Left renal cortex interstitium (tissue), 4 donors: ENCODE measurements around the gene LSAMP. TPM values are rescaled to one million over a fixed set of nuclear protein-coding genes. Genes with fewer than 3 reads are reported as not detected.
A peak's percentile ranks its signal among the peaks of the same experiment; 100 is the strongest.

Experiments used
- DNase-seq, 4 donors: peaks; one replicate each; pipeline ENCODE4 v3.0.0-alpha.2; 2013; ENCODE audit warnings: low read depth in 4 of 4, low spot score in 2 of 4, missing footprints in 1 of 4
- polyA plus RNA-seq, 4 donors: library from polyadenylated mRNA; unstranded; fragments of 120-200 nt; gene quantifications; one replicate each; pipeline ENCODE4 v1.2.1, GENCODE V29; 2013; ENCODE audit not compliant: insufficient read length in 4 of 4

The LSAMP gene
- polyA plus RNA-seq, 4 donors, result 11.7 to 15.4 (median 14.3) TPM

GRCh38 chr3:116181159-116181558 lies 264.1 kb downstream of the LSAMP start:
- no peak for DNase-seq

DNA sequence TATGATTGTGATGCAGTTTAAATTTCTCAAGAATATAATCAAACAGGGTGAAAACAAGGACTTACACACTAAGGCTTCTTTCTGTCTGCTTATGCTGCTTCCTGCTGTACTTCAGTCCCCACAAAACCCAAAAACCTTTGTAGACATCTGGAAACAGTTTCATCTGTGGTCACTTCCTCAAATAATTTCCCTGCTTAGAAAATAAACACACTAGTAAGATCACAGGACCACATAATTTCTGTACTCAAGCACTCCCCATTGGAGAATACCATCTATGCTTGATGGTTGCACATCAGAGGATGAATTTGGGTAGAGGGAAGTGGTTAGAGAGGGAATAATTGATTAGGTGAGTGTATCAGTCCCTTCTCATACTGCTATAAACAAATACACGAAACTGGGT lies 266.2 kb downstream of the LSAMP start:
- peak in 1 of 4 donors; percentile 13 for DNase-seq

DNA sequence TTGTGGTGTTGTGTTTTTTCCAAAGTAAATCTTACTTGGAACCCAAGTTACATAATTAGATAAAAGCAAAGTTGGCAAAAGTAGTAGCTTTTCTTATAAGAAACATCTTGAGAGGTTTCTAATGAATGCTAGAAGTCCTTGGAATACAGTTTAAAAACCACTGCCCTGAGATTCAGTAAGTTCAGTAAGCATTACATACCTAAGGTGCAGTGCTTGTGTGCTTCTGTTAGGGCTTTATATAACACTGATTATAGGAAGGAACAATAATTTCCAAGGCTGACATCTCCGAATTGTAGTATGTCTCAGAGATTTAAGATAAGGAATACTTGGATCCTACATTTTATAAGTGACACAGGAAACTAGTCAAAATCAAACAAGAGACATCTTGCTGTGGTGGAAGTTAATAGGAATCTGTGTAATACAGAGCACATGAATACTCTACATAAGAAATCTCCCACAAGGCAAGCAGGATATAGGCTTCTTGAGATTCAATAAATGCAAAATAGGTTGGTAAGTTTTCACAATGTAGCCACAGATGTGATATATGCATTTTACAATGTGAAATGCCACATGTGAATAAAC lies 268.2 kb downstream of the LSAMP start:
- DNase-seq, result no peak

DNA sequence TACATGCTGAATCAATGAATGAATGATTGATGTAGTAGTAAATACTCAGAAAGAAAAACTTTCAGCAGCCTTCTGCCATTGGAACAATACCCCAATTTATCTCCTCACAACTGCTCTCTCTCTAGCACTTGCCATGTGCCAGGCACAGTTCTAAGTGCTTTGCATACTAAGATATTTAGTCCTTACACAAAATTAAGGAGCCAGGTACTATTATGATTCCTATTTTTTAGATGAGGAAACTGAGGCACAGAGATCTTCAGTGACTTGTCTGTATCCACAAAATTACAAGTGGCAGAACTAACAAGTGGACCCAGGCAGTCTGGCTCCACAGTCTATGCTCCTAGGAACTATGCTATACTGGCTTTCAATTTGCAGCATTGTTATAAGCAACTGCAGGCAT lies 279.2 kb downstream of the LSAMP start:
- no peak for DNase-seq

DNA sequence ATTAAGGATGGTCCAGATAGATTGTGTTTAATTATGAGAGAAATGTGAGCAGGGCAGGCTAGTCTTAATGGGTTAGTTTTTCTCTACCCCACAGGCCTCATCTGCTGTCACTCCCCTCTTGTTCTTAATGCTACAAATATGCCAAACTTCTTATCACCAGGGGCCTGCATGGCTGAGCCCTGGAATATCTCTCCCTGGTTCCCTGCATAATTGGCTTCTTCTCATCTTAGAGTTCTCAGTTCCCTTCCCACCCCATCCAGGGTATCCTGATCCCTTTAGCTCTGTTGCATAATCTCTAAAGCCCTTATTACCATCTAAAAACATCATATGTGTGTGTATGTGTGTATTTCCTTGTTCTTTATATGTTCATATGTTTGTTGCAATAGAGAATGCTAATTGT lies 279.6 kb downstream of the LSAMP start:
- DNase-seq, result no peak

- no peak for DNase-seq
These were observed 280.2 kb downstream of the LSAMP start for GRCh38 chr3:116165135-116165534.

DNA sequence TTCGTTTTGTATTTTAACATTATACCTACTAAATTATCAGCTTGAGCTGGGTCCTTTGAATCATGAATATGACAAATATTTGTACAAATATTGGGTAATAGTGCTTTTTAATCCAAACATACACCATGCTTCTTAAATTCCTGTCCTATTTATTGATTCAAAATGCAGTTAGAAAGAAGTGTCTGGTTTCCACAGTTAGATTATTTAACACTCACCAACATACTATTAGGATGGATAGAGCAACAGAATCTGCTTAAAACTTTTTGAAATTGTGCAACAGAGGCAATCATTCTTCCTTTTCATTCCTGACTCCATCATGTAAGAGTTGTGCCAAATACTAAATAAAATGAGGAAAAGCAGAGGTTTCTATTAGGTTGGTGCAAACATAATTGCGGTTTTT lies 281.2 kb downstream of the LSAMP start:
- DNase-seq, result no peak

DNA sequence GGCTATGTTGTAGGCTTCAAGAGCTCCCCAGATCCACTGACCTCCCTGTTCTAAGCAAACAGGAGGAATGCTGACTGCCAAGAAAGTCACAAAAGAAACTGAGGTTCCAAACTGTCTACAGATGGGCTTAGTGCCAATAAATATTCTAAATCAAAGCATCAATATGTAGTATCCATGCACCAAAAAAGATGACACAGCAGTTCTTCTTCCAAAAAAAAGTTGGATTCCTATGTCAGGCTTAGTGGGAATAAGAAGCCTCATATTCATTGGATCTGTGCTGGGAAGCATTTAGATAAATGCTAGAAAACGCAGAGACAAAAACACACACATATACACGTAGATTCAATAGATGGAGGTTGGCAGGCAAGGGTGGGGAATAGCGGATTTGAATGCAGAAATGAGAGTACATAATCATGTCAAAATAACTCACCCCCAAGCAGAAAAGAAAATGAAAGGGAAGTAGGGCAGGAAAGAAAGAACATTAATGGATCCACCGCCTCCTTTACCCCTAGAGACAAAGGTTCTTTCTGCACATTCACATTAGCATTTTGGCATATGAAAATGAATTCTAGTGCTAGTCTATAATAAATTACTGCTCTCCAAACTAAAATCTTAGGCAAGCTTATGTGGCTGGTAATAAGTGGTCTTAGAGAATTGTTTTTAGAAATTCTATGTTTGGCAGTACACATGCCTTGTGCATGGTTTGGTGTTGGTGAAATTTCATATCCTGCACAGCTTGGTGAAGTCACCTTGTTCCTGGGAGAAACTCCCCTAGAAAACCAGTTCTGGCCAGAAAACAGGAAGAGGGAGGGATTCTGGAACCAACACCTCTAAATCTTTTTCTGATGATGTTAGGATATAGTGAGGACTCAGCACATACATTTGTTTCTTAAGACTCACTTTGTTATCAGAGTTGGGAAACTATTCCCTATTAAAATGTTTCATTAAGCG lies 283.4 kb downstream of the LSAMP start:
- DNase-seq, result no peak

DNA sequence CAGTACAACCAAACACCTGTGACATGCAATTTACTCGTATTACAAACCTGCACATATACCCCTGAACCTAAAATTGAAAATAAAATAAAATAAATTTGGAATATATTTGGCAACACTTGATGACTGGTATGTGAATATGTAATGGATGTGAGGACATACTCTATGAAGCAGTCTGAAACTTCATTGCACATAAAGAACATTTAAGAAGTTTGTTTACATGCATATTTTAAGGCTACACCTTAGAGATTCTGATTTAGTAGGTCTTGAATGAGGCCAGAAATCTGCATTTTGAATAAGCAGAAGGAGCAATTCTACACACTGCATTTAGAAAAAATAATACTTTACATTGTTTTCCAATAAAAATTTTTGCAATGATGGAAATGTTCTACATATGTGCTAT lies 284.7 kb downstream of the LSAMP start:
- DNase-seq, result no peak

- DNase-seq, result no peak
These were observed 289.4 kb downstream of the LSAMP start for GRCh38 chr3:116155841-116156240.

DNA sequence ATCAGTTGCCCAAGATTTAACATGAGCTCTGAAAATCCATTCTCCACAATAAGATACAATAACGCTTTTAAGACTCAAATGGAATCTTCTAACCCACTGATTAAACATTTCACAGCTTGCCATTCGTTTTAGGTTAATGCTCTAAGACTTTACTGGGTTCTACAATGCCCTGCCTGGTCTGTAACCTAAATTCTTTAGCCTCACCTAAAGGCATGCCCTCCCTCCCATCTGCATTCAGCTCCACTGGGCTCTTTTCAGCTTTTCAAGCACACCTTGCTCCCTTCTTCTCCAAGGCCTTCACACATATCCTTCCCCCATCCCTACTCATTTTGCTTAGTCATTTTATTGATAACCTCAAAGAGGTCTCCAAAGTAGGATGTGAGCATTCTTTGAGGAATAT lies 290.9 kb downstream of the LSAMP start:
- no peak for DNase-seq

DNA sequence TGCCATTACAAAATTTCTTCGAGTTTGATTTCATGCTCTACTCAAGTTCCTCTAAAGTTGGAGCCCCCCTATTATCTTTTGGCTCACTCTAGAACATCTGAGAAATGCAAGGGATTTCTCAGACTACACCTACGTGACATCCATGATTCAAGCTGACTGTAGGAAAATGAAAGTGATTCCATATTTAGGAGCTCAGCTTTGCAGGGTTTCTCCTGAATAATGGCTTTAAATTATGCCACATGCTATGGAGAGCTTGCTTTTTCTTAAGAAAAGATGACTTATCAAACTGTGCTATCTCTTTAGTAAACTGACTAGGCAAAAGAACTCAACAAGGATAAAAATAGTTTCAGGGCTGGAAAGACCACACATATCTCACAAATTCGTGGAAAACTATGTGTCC lies 292.1 kb downstream of the LSAMP start:
- DNase-seq, result no peak

- no peak for DNase-seq
These were observed 294.6 kb downstream of the LSAMP start for GRCh38 chr3:116150655-116151167.

DNA sequence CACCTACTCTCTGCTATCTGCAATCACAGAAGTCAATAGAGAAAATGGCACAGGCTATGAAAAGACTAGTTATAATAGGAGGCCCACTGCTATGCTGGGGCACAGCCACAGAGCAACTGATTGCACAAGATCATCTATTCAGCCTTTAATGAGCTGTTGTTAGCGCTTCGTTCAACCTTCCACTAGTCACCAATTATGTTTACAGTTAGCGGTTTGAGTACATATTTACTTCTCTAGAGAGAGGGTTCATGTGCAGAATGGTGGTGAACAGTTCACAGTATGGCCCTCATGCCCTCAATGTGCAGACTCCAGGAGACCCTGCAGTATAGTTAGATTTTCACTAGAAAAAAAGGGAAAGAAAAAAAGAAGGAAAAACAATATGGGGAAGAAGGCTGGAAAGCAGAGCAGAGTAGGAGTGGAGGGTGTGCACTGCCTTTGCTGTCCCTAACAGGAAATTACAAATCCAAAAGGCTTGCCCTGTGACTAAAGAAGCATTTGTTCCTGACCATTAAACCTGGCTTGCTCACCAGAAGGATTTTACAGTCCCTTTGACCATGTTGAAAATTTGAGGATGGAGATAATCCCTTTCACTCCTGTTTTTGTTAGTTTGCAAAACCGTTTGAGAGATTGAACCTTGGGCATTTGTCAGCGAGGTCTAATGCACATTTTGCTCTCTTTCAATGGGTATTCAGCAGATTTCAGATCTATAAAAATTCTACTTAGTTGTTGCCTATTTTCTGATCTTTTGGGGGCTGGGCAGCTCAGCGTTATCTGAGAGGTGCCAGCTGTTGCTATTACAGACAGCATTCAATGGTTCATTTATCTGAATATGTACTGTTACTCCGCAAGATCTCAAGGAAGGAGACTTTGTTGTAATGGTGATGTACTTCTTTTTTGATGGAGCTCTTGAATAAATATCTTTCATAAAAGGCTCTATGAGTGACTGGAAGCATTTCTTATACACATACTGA lies 296.1 kb downstream of the LSAMP start:
- no peak for DNase-seq

DNA sequence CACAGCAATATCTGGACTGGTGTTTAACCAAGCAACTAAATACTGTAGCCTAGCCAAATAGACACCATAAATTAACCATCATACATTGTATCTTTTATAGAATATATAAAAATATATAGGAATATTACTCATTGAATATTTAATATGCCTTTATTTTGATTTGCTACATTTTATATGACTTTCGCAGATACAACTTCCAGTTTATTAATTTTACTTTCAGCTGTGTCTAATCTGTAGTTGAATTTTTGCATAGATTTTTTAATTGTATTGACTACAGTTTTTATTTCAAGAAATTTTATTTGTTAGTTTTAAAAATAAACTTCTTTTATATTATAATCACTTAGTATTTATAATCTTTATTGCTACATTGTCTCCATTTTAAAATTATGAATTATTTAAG lies 299.7 kb downstream of the LSAMP start:
- DNase-seq, result no peak

- no peak for DNase-seq
These were observed 303.6 kb downstream of the LSAMP start for GRCh38 chr3:116141724-116142123.

GRCh38 chr3:116140100-116140689 lies 305.1 kb downstream of the LSAMP start:
- DNase-seq, result no peak

DNA sequence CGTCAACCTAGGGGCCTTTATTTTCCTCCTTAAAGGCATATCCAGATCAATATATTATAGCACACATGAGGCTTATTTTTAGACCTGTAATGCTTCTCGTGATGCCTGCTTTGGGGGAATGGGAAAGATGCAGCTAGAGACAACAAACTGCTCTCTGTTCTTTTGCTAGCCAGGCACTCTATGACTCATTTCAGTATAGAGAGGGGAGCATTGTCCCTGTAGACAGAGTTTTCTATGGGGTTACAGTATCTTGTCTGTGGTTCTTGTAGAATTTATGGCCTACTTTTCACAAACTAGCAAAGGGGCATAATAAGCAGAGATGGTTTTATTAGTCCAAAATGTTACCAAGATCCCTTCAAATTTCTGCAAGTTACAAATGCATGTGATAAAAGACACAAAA lies 305.6 kb downstream of the LSAMP start:
- DNase-seq, result no peak

DNA sequence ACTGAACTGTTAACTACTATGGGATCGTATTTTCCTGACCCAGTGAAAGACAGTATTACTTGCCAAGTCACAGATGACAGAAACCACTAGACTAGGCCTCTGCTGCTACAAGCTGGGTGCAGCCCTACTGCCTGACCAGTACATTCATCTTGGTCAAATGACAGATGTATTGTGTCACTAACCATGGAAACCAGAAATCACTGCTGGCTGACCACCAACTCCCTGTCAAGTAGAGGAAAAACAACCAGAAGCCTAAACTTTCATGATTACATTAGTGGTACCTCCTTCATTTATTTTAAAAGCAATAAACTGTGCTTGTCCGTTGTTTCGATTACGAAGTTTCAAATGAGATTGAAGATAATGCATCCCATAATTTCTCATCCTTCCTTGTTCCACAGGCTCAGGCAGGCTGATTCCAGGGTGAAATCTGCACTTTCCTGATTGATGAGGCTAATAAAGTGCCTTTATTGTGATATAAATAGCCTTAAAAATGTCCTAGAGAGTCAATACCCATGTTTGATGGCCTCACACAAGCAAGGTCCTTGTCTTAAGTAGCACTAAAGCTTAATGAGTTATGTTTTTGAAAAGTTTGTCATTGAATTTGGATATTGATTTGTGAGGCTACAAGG lies 309.7 kb downstream of the LSAMP start:
- peak; percentile 68 to 80 (median 78) for DNase-seq
